ENCODE data around the gene USP3.

The USP3 gene

DNA sequence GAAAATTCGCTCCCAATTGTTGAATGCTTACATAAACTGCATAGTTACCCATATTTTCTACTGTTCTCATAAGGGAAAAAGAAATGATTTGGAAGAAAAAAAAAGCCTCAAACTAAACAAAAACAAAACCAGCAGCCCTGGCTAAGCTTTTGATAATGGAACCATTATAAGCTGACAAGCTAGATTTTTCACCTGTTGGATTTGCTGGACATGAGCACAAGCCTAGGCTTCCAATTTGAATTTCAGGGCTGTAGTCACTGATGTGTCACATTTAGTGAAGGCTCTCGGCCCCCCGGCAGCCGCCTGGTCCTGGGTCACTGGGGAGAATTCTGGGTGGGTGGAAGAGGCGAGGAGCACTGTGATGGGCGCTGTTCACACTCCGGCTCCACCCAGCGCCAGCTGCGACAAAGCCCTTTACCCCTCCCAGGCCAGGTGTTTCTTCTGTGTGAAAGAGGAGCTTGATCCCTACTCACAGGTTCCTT, 97.4 kb downstream of the USP3 start:
- Histone ChIP-seq H3K4me2 (ENCODE audit: low read length) (peak overlapping the region; percentile 99), H4K20me1 (ENCODE audit: control insufficient read depth, insufficient read depth, low read depth, low read length) (no peaks in the 10 kb centered on the region), H3K27me3 (ENCODE audit: control insufficient read depth, low read length) (no peaks in the 10 kb centered on the region), H3K27ac (ENCODE audit: low read depth, low read length) (no peak overlapping the region), H3K4me1 (ENCODE audit: control insufficient read depth, low read length) (peaks cover 64% of the 10 kb centered on the region), H3K9me3 (ENCODE audit: control insufficient read depth, insufficient read depth, low read length) (no peaks in the 10 kb centered on the region), H3K79me2 (ENCODE audit: control insufficient read depth, low read length) (peaks cover 6% of the 10 kb centered on the region), H3K36me3 (ENCODE audit: control insufficient read depth, low read length) (no peaks in the 10 kb centered on the region), H3F3A (ENCODE audit: control insufficient read depth, insufficient read depth) (peaks cover 22% of the 10 kb centered on the region), H3K9me2 (replicated peaks; ENCODE audit: control insufficient read depth, low read length) (no peaks in the 10 kb centered on the region), H3K4me3 (ENCODE audit: low read length) (peak overlapping the region; percentile 82)
- no peak for TF ChIP-seq EZH2phosphoT487 (IDR thresholded peaks at IDR 0.05; ENCODE audit: borderline replicate concordance, low read length)
- TF ChIP-seq, protein P1, sequence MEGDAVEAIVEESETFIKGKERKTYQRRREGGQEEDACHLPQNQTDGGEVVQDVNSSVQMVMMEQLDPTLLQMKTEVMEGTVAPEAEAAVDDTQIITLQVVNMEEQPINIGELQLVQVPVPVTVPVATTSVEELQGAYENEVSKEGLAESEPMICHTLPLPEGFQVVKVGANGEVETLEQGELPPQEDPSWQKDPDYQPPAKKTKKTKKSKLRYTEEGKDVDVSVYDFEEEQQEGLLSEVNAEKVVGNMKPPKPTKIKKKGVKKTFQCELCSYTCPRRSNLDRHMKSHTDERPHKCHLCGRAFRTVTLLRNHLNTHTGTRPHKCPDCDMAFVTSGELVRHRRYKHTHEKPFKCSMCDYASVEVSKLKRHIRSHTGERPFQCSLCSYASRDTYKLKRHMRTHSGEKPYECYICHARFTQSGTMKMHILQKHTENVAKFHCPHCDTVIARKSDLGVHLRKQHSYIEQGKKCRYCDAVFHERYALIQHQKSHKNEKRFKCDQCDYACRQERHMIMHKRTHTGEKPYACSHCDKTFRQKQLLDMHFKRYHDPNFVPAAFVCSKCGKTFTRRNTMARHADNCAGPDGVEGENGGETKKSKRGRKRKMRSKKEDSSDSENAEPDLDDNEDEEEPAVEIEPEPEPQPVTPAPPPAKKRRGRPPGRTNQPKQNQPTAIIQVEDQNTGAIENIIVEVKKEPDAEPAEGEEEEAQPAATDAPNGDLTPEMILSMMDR (IDR thresholded peaks at IDR 0.05; ENCODE audit: low read depth, low read length, poor library complexity, severe bottlenecking): no peak

DNA sequence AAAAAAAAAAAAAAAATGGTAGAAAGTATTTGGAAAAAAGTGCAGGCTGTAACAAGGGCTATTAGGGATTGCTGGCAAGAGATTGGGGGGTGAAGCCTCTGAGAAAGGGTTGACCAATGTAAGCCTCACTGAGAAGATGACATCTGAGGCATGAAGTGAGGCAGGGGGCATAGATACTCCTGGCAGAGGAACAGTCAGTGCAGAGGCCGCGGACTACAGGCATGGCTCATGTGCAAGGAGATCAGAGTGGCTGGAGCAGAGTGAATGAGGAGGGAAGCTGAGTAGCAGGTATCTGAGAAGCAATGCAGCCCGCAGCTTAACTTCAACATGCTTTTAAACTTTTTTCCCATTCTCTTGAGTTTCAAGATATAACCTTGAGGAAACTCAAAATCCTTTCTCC, 98.2 kb downstream of the USP3 start:
- no peak overlapping the region for H3K4me3 ChIP-seq (ENCODE audit: low read length)
- H3K9me2 ChIP-seq (replicated peaks; ENCODE audit: control insufficient read depth, low read length): no peaks in the 10 kb centered on the region
- H3K4me2 ChIP-seq (ENCODE audit: low read length): peak overlapping the region; percentile 99
- no peak overlapping the region for H3K27ac ChIP-seq (ENCODE audit: low read depth, low read length)
- H3K27me3 ChIP-seq (ENCODE audit: control insufficient read depth, low read length): no peaks in the 10 kb centered on the region
- no peaks in the 10 kb centered on the region for H4K20me1 ChIP-seq (ENCODE audit: control insufficient read depth, insufficient read depth, low read depth, low read length)
- no peaks in the 10 kb centered on the region for H3K9me3 ChIP-seq (ENCODE audit: control insufficient read depth, insufficient read depth, low read length)
- no peaks in the 10 kb centered on the region; the same call in 1 of the 2 replicates for H3K36me3 ChIP-seq (ENCODE audit: control insufficient read depth, low read length)
- peaks cover 6% of the 10 kb centered on the region for H3K79me2 ChIP-seq (ENCODE audit: control insufficient read depth, low read length)
- H3F3A ChIP-seq (ENCODE audit: control insufficient read depth, insufficient read depth): peaks cover 22% of the 10 kb centered on the region
- peaks cover 64% of the 10 kb centered on the region for H3K4me1 ChIP-seq (ENCODE audit: control insufficient read depth, low read length)
- no peak for TF ChIP-seq EZH2phosphoT487 (IDR thresholded peaks at IDR 0.05; ENCODE audit: borderline replicate concordance, low read length)

DNA sequence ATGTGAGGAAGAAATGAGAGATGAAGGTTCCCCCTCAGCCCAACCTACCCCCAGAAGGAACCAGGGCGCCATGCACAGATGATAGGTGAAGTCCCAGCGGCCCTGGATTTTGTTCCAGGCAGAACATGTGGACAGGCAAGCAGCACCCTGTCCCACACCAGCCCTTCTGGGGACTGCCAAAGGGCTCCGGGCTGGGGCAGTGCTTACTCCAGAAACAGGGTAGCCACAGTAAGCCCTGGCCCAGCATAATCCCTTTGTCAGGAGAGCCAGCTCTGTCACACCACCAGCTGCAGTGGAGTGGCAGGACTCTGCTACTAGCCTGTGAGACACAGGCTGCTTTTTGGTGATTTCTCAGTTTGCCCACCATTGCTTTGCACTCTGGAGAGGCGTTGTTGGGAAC, 99.1 kb downstream of the USP3 start:
- peaks cover 6% of the 10 kb centered on the region for H3K79me2 ChIP-seq (ENCODE audit: control insufficient read depth, low read length)
- no peaks in the 10 kb centered on the region for H3K27me3 ChIP-seq (ENCODE audit: control insufficient read depth, low read length)
- peaks cover 18% of the 10 kb centered on the region for H3F3A ChIP-seq (ENCODE audit: control insufficient read depth, insufficient read depth)
- H3K4me1 ChIP-seq (ENCODE audit: control insufficient read depth, low read length): peaks cover 64% of the 10 kb centered on the region
- H3K9me3 ChIP-seq (ENCODE audit: control insufficient read depth, insufficient read depth, low read length): no peaks in the 10 kb centered on the region
- H3K36me3 ChIP-seq (ENCODE audit: control insufficient read depth, low read length): peaks cover 9% of the 10 kb centered on the region
- H3K4me2 ChIP-seq (ENCODE audit: low read length): peak overlapping the region; percentile 99
- no peaks in the 10 kb centered on the region for H4K20me1 ChIP-seq (ENCODE audit: control insufficient read depth, insufficient read depth, low read depth, low read length)
- H3K9me2 ChIP-seq (replicated peaks; ENCODE audit: control insufficient read depth, low read length): no peaks in the 10 kb centered on the region
- H3K27ac ChIP-seq (ENCODE audit: low read depth, low read length): no peak overlapping the region
- H3K4me3 ChIP-seq (ENCODE audit: low read length): peak overlapping the region; percentile 1; the same call in 1 of the 2 replicates
- TF ChIP-seq, protein P1 (IDR thresholded peaks at IDR 0.05; ENCODE audit: low read depth, low read length, poor library complexity, severe bottlenecking): no peak
- TF ChIP-seq EZH2phosphoT487 (IDR thresholded peaks at IDR 0.05; ENCODE audit: borderline replicate concordance, low read length): no peak

DNA sequence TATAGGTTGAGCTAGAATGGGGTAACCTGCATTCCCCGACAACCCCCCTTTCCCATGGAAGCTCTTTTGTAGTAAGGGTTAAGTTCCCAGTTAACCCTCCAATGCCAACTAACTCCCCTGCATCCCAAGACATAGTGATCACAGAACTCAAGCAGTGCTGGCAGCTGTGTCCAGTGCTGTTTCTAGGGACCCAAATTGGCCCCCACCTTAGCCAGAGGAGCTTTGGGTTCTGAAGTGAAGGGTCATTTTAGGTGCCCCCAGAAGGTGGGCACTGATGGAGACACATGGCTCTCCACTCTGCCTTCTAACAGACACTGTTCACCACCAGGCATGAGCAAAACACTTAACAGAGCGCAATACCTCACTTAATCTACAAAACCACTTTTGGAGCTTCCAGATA, 99.9 kb downstream of the USP3 start:
- no peak for TF ChIP-seq EZH2phosphoT487 (IDR thresholded peaks at IDR 0.05; ENCODE audit: borderline replicate concordance, low read length)
- TF ChIP-seq, protein P1 (IDR thresholded peaks at IDR 0.05; ENCODE audit: low read depth, low read length, poor library complexity, severe bottlenecking): no peak
- H3K27me3 ChIP-seq (ENCODE audit: control insufficient read depth, low read length): no peaks in the 10 kb centered on the region
- H3K4me1 ChIP-seq (ENCODE audit: control insufficient read depth, low read length): peaks cover 57% of the 10 kb centered on the region
- H3K79me2 ChIP-seq (ENCODE audit: control insufficient read depth, low read length): peaks cover 6% of the 10 kb centered on the region
- H3K4me3 ChIP-seq (ENCODE audit: low read length): no peak overlapping the region
- no peak overlapping the region for H3K4me2 ChIP-seq (ENCODE audit: low read length)
- peaks cover 16% of the 10 kb centered on the region for H3K36me3 ChIP-seq (ENCODE audit: control insufficient read depth, low read length)
- H3F3A ChIP-seq (ENCODE audit: control insufficient read depth, insufficient read depth): peaks cover 11% of the 10 kb centered on the region
- H3K9me2 ChIP-seq (replicated peaks; ENCODE audit: control insufficient read depth, low read length): no peaks in the 10 kb centered on the region
- no peaks in the 10 kb centered on the region for H4K20me1 ChIP-seq (ENCODE audit: control insufficient read depth, insufficient read depth, low read depth, low read length)
- no peak overlapping the region for H3K27ac ChIP-seq (ENCODE audit: low read depth, low read length)
- H3K9me3 ChIP-seq (ENCODE audit: control insufficient read depth, insufficient read depth, low read length): no peaks in the 10 kb centered on the region

Measured in DOHH2 (cell line).